ENCODE results near the gene RAB33B.

- no peak for TF ChIP-seq CTCF (IDR thresholded peaks at IDR 0.05)
- no peak for TF ChIP-seq POLR2A (IDR thresholded peaks at IDR 0.05)
- no peak for TF ChIP-seq POLR2AphosphoS5 (IDR thresholded peaks at IDR 0.05)
Observed at GRCh38 chr4:139472852-139473251, 18.9 kb downstream of the RAB33B start.

All from stomach (tissue), 4 donors.